Suppressor macrophage treated with lipopolysaccharide for 4 hours (primary cell): ENCODE data around the gene OIT3.

Experiments used
- DNase-seq: peaks from one replicate; pipeline ENCODE4 v3.0.0-alpha.2; 2020

Gene OIT3

GRCh38 chr10:72893136-72893798 lies at the start of gene OIT3:
Gene OIT3 (plus strand): TSS chr10:72893739. CDS start chr10:72893799, 60 bp downstream.
- DNase-seq: no peak

- no peak for DNase-seq
Observed at GRCh38 chr10:72846238-72846637, 47.3 kb upstream of the OIT3 start.

- peak; percentile 92 for DNase-seq
Observed at GRCh38 chr10:72847681-72848080, 45.9 kb upstream of the OIT3 start.

- DNase-seq: peak; percentile 40
Observed at GRCh38 chr10:72850861-72851260, 42.7 kb upstream of the OIT3 start.

GRCh38 chr10:72851509-72851908 lies 42.0 kb upstream of the OIT3 start:
- DNase-seq: peak; percentile 60

- peak; percentile 40 for DNase-seq
Observed at GRCh38 chr10:72852508-72852907, 41.0 kb upstream of the OIT3 start.

- DNase-seq: no peak
Observed at GRCh38 chr10:72855129-72855528, 38.4 kb upstream of the OIT3 start.

GRCh38 chr10:72855790-72856189 lies 37.7 kb upstream of the OIT3 start:
- no peak for DNase-seq

GRCh38 chr10:72858067-72858466 lies 35.5 kb upstream of the OIT3 start:
- DNase-seq: no peak

GRCh38 chr10:72862957-72863356 lies 30.6 kb upstream of the OIT3 start:
- DNase-seq: no peak

- peak; percentile 29 for DNase-seq
Observed at GRCh38 chr10:72875250-72876055, 18.1 kb upstream of the OIT3 start.

GRCh38 chr10:72879245-72879644 lies 14.3 kb upstream of the OIT3 start:
- DNase-seq: no peak

GRCh38 chr10:72881291-72881690 lies 12.2 kb upstream of the OIT3 start:
- no peak for DNase-seq

- no peak for DNase-seq
Observed at GRCh38 chr10:72883861-72884260, 9.7 kb upstream of the OIT3 start.

- no peak for DNase-seq
Observed at GRCh38 chr10:72885953-72886352, 7.6 kb upstream of the OIT3 start.

- DNase-seq: no peak
Observed at GRCh38 chr10:72886621-72887020, 6.9 kb upstream of the OIT3 start.

GRCh38 chr10:72887043-72887442 lies 6.5 kb upstream of the OIT3 start:
- peak; percentile 48 for DNase-seq

GRCh38 chr10:72888151-72888638 lies 5.3 kb upstream of the OIT3 start:
- DNase-seq: no peak

- DNase-seq: no peak
Observed at GRCh38 chr10:72889391-72889831, 4.1 kb upstream of the OIT3 start.

GRCh38 chr10:72890086-72890485 lies 3.5 kb upstream of the OIT3 start:
- no peak for DNase-seq

GRCh38 chr10:72895236-72895850 lies 1.8 kb downstream of the OIT3 start:
- no peak for DNase-seq

GRCh38 chr10:72898616-72899015 lies 5.1 kb downstream of the OIT3 start:
- DNase-seq: no peak

- DNase-seq: no peak
Observed at GRCh38 chr10:72899545-72899944, 6.0 kb downstream of the OIT3 start.
